GM21526 (cell line): ENCODE data around the gene CSNK1G2.

Experiments used
- ATAC-seq: cut with Tn5 transposase; IDR thresholded peaks from one replicate; pipeline ENCODE4 v1.9.1; 2021; ENCODE audit warnings: moderate library complexity; ENCODE audit not compliant: unreplicated experiment, low FRiP score

Gene CSNK1G2

DNA sequence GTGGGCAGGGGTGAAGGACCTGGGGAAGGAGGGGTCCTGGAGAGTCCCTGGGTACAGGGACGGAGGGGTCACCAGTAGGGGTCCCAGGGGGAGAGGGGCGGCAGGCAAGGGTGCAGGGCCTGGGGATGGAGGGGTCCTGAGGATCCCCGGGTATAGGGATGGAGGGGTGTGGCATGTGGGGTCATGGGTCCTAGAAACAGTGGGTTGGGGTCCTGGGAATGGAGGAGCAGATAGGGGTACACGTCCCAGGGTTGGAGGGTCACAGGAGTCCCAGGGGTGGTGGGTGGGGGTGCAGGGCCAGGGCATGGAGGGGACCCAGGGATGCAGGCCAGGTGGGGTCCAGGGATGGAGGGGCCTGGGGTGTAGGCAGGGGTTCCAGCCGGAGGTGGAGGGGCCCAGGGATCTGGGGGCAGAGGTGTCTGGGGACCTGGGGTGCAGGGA lies 73.2 kb downstream of the CSNK1G2 start:
- no peak for ATAC-seq

DNA sequence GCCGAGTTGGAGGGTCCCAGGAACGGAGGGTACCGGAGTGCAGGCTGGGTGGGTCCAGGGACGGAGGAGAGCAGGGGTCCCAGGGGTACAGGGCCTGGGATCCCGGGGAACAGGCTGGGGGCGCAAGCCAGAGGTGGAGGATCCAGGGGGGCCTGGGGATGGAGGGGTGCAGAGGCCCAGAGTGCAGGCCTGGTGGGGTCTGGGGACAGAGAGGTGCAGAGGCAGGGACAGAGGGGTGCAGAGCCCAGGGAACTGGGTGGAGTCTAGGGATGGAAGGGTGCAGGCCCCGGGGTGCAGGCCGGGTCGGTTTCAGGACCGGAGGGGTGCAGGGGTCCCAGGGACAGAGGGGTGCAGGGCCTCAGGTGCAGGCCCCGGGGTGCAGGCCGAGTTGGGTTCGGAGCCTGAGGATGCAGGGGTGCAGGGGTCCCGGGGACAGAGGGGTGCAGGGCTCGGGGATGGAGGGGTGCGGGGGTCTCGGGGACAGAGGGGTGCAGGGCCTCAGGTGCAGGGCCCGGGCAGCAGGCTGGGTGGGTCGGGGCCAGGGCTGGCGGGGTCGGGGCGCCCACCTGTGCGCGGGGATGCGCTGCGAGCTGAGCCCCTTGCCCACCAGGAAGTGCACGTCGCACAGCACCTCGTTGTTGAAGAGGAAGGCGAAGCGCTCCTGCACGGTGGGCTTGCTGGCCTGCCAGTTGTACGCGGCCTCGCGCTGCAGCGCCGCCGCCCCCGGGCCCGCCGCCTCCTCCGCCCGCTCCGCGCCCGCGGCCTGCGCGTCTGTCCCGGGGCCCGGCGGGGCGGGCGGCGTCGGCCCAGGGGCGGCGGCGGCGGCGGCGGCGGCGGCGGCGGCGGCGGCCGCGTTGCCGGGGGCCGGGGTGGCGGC lies 74.0 kb downstream of the CSNK1G2 start:
- no peak for ATAC-seq

DNA sequence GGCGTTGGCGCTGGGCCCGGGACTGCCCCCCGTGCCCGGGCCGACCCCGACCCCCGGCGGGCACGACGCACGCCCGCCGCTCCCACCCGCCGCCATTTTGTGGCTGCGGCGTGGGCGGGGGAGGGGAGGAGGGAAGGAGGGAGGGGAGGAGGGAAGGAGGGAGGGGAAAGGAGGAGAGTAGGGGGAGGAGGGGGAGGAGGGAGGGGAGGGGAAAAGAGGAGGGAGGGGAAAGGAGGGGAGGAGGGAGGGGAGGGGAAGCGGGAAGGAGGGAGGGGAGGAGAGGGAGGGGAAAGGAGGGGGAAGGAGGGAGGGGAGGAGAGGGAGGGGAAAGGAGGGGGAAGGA lies 74.6 kb downstream of the CSNK1G2 start, which contains the start of gene BTBD2:
TSS of gene BTBD2 (minus strand) at position 107 of the 343 bp plus-strand sequence. CDS start at position 96, 11 bp downstream.
- no peak for ATAC-seq

DNA sequence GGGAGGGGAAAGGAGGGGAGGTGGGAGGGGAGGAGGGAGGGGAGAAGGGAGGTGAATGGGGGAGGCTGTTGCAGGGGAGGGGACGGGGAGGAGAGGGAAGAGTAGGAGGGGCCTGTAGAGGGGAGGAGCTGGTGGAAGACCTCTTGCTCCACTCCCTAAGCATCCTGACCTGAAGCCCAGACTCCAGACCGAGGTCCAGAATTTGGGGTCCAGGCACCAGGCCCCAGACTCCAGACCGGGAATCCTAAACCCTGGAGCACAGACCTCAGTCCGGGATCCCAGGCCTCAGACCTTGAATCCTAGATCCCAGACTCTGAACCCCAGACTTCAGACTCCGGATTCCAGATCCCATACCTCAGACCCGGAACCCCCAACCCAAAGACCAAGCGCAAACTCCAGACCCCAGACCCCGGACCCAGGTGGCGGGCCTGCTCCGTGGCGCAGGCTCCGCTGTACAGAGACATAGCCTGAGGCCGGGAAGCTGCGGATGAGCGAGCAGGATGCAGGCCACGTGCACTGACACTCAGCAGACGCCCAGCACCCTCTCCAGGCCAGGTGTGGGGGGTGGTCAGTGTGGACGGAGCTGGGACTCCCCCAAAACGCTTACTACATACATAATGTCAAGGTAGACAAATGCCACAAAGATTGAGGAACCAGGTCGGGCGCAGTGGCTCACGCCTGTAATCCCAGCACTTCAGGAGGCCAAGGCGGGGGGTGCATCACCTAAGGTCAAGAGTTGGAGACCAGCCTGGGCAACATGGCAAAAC lies 75.3 kb downstream of the CSNK1G2 start:
- no peak for ATAC-seq

DNA sequence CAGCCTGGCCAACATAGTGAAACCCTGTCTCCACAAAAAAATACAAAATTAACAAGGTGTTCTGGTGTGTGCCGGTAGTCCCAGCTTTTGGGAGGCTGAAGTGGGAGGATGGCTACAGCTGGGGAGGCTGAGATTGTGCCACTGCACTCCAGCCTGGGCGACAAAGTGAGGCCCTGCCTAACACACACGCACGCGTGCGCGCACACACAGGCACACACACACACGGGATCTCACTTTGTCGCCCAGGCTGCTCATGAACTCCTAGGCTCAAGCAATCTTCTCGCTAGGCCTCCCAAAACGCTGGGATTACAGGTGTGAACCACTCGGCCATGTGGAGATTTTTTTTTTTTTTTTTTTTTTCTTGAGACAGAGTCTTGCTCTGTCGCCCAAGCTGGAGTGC lies 77.8 kb downstream of the CSNK1G2 start:
- no peak for ATAC-seq

DNA sequence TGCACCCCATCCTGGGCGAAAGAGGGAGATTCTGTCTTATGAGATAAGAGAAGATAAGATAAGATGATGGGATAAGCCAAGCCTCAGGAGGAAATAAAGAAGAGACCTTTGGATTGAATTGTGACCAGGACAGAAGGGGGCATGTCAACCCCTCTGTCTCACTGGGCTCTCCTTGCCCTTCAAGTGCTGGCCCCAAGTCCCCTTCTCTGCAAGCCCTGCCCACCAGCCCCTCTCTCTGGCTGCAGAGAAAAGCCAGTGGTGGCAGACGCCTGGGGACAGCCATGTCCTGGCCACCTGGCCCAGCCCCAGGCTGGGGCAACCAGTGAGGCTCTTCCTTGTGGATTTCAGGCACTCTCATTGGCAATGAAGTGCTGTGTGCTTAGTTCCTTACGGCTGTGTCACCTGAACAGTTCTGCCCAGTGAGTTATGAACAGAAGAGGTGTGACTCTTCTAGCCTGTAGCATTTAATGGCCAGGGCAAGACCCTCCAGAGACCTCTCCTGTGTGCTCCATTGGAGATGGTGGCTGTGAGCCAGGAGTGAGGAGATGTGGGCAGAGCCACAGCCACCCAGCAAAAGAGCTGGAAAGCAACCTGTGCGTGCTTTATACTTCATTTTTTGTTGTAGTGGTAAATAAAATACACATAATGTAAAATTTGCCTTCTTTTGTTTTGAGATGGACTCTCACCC lies 80.6 kb downstream of the CSNK1G2 start:
- no peak for ATAC-seq

DNA sequence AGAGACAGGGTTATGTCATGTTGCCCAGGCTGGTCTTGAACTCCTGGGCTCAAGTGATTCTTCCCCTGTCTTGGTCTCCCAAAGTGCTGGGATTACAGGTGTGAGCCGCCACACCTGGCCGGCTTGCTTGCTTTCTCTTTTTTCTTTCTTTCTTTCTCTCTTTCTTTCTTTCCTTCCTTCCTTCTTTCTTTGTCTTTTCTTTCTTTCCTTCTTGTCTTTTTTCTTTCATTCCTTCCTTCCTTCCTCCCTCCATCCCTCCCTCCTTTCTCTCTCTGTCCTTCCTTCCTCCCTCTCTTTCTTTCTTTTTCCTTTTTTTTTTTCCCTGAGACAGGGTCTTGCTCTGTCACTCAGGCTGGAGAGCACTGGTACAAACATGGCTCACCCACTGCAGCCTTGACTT lies 81.3 kb downstream of the CSNK1G2 start:
- no peak for ATAC-seq

DNA sequence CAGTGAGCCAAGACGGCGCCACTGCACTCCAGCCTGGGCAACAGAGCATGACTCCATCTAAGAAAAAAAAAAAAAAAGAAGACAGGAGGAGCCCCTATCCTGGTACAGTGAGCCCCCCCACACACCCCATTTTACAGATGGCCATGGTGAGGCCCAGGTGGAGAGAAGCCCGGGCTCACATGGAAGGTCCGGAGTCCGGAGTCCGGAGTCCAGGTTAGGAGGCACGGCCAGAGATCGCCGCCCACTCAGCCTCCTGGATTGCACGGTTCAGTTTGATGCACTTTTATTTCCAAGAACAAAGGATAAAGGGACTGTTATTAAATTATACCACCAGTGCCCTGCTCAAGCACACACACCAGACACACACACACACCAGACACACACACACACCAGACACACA lies 85.8 kb downstream of the CSNK1G2 start:
- ATAC-seq: no peak

DNA sequence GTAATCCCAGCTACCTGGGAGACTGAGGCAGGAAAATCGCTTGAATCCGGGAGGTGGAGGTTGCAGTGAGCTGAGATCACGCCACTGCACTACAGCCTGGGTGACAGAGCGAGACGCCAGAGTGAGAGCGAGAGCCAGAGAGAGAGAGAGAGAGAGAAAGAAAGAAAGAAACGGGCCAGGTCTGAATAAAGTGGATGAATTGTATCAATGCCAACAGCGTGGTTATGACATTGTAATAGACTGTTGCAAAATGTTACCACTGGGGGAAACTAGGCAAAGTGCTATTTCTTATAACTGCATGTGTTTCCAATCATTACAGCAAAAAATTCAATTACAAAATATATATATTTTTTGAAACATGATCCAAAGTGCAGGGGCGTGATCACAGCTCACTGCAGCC lies 86.4 kb downstream of the CSNK1G2 start:
- ATAC-seq: no peak
